Ovary (tissue), 9 donors: ENCODE data around the gene HOXD11. TPM values are rescaled to one million over a fixed set of nuclear protein-coding genes. Genes with fewer than 3 reads are reported as not detected.

Source experiments
- DNase-seq, 5 donors: peaks; one replicate each; pipeline ENCODE4 v3.0.0-alpha.2; 2019 to 2020
- H3K27ac ChIP-seq, 2 donors: fragments of 200-600 bp; one replicate each; pipeline versions ENCODE4 v1.5.1 to v1.8.0; 2019 to 2022
- H3K27me3 ChIP-seq: fragments of 200-600 bp; one replicate; pipeline ENCODE4 v1.8.0; 2022
- H3K36me3 ChIP-seq: fragments of 200-600 bp; sonication (generic); one replicate; pipeline ENCODE4 v1.5.1; 2019
- H3K4me1 ChIP-seq: one replicate; pipeline ENCODE4 v1.8.1; 2013; ENCODE audit warnings: mild to moderate bottlenecking, moderate library complexity; ENCODE audit not compliant: insufficient read depth
- H3K4me3 ChIP-seq: fragments of 200-600 bp; sonication (generic); one replicate; pipeline ENCODE4 v1.5.1; 2017
- H3K9me3 ChIP-seq, 2 donors: fragments of 200-600 bp in 1 of 2; sonication (generic) in 1 of 2; one replicate each; pipeline versions ENCODE4 v1.5.1 to v1.8.1; 2013 to 2019; ENCODE audit warnings: mild to moderate bottlenecking in 1 of 2, moderate library complexity in 1 of 2
- EP300 ChIP-seq: sonication (generic); formaldehyde crosslinking; IDR thresholded peaks from one replicate; pipeline ENCODE4 v1.6.1; 2017; ENCODE audit warnings: antibody characterized with exemption
- POLR2A ChIP-seq: fragments of 450-650 bp; IDR thresholded peaks from one replicate; pipeline ENCODE4 v1.6.1; 2017; ENCODE audit warnings: antibody characterized with exemption, mild to moderate bottlenecking, moderate library complexity
- WGBS, 3 donors: extraction: QIAGEN DNeasy Blood & Tissue Kit in 1 of 3; methylation state at CpG; one replicate each; pipeline versions ENCODE4 v1.1.5 to v1.1.7; 2013 to 2017; 5-methylcytosine and 5-hydroxymethylcytosine counted together
- intact Hi-C, 4 donors: fragments of 100-400 bp; cut with DNase I; formaldehyde crosslinking; loops; one replicate each; pipeline versions ENCODE4 v1.11.0 to v1.15.1; 2022 to 2023
- polyA plus RNA-seq, 2 donors: library from polyadenylated mRNA; stranded (reverse); fragments of 200-250 nt in 1 of 2; fragments of 350-450 nt in 1 of 2; fragmentation: Illumina TruSeq in 1 of 2; extraction: RNeasy Lipid Tissue Mini Kit (QIAGEN cat#74804) in 1 of 2; gene quantifications; one replicate each; pipeline ENCODE4 v1.2.3, GENCODE V29; 2013 to 2014
- total RNA-seq, 7 donors: library from RNA; depleted of rRNA in 2 of 7; stranded (reverse); fragments of >200 nt in 2 of 7; fragmentation: NEBNext Ultra II Directional in 3 of 7; extraction: Animal tissue kit (Norgen Biotek cat#: 25700) in 3 of 7; gene quantifications; one replicate each; pipeline versions ENCODE4 v1.1.0 to v1.2.4, GENCODE V29; 2016 to 2023
- TF ChIP-seq, protein P1 (sequence below), 3 donors: fragments of 450-650 bp in 2 of 3; fragments of 200-600 bp in 1 of 3; IDR thresholded peaks; one replicate each; pipeline versions ENCODE4 v1.5.1 to v1.8.0; 2016 to 2022; ENCODE audit warnings: antibody characterized with exemption in 3 of 3, mild to moderate bottlenecking in 1 of 3
- donor health status: DM: no; HTN: no; CAD: no; lungs with moderate emphysema.
- donor health status: DM: no; HTN: no; CAD: no.
- donor health status: Bipolar disorder and iron deficiency.
- donor health status: DM: yes; HTN: yes; CAD: no.
- donor health status: DM: no; HTN: no; CAD: no.
- donor health status: DM: yes; HTN: yes; CAD: no.

HOXD11 gene
- total and polyA plus RNA-seq, 9 donors, result 0.07 to 1.3 (median 0.61) TPM; not detected in 4

DNA sequence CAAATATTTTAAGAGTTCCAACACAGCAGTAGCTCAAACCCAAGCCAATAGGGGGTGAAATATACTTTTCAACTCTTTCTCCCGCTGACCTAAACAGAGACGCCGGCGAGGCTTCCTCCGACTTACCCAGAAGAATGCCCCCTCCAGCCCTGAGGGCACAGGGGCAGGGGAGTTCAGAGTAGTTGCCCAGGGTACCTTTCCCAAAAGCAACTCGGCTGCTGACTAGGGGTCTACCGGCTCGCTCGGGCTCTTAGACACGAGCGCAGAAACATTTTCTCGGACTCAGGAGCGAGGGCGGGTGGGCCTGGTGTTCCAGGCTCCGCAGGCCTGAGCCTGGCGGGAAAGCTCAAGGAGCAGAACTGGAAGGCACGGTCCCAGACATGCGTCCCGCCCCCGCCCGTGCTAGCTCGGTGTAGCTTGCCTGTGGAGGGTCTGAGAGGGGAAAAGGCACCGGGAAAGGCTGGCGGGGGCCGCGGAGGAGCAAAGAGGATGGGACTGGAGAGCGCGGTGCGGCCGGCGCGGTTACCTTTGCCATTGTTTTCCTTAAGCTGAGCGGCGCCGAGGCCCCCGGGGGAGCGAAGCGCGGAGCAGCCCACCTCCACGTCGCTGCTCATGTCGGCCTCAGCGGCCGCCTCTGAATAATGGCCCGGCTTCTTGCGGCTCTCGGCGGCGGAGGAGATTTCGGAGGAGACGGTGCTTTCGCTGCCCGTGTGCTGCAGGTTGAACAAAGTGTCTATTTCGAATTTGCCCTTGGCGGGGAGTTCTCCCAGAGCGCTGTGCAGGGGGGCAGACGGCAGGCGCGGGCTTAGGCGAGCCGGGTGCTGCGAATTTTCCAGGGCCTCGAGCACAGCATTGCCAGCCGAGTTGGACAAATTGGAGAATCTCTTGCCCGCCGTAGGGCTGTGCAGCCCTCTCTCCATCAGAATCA is 24.0 kb upstream of the HOXD11 start:
- no peak for DNase-seq
- Histone ChIP-seq H3K9me3 (peaks cover 0 to 4% of the 10 kb centered on the region in 2 donors), H3K4me3 (no peak overlapping the region), H3K4me1 (peaks cover 5% of the 10 kb centered on the region), H3K27ac (no peak overlapping the region), H3K27me3 (peaks cover 14% of the 10 kb centered on the region), H3K36me3 (no peaks in the 10 kb centered on the region)
- no peak for TF ChIP-seq EP300
- TF ChIP-seq POLR2A, result no peak
- TF ChIP-seq, protein P1, sequence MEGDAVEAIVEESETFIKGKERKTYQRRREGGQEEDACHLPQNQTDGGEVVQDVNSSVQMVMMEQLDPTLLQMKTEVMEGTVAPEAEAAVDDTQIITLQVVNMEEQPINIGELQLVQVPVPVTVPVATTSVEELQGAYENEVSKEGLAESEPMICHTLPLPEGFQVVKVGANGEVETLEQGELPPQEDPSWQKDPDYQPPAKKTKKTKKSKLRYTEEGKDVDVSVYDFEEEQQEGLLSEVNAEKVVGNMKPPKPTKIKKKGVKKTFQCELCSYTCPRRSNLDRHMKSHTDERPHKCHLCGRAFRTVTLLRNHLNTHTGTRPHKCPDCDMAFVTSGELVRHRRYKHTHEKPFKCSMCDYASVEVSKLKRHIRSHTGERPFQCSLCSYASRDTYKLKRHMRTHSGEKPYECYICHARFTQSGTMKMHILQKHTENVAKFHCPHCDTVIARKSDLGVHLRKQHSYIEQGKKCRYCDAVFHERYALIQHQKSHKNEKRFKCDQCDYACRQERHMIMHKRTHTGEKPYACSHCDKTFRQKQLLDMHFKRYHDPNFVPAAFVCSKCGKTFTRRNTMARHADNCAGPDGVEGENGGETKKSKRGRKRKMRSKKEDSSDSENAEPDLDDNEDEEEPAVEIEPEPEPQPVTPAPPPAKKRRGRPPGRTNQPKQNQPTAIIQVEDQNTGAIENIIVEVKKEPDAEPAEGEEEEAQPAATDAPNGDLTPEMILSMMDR (IDR thresholded peaks at IDR 0.05), result no peak
- 6 to 8% (median 6%) methylated on average over 60 to 66 of the region's 66 CpGs for WGBS, 3 donors
- intact Hi-C loops, result loop anchor here in 1 of 4 donors (10.0 kb wide), 1 partner anchor 398 kb away; no protein-coding TSS in a partner anchor

DNA sequence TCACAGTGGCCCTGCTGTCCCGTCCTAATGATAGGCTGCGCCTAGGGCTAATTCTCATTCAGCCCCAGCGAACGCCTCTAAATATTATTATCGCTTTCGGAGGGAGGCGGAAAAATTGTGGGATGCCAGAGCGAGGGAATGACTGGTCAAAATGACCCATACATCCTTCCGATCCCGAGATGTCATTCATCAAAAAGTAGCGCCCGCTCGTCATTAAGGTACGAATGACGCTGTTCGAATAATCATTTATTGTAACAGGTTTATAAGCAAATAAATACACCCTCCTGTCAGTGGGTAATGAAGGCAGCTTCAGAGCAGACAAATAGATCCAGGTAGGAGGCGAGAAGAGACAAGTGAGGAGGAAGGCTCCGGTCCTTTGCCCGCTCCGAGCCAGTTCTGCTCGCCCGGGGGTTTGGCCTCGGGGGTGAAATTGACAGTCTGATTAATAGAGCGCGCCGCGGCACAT is 23.3 kb upstream of the HOXD11 start, which contains the start of gene EVX2:
TSS of gene EVX2 (minus strand) at position 167 of the 466 bp plus-strand sequence. CDS start 186 bp downstream, outside the sequence.
- no peak for DNase-seq
- intact Hi-C loops, result loop anchor here in 1 of 4 donors (10.0 kb wide), 1 partner anchor 399 kb away; no protein-coding TSS in a partner anchor
- peaks cover 11% of the 10 kb centered on the region for H3K27me3 ChIP-seq
- H3K36me3 ChIP-seq, result no peaks in the 10 kb centered on the region
- H3K4me1 ChIP-seq, result peaks cover 6% of the 10 kb centered on the region
- no peak within 1 kb of the TSS for H3K4me3 ChIP-seq
- WGBS, 3 donors, result 16 to 19% (median 18%) methylated on average over 27 of the region's 27 CpGs
- H3K27ac ChIP-seq, result no peak within 1 kb of the TSS
- peaks cover 0 to 4% of the 10 kb centered on the region in 2 donors for H3K9me3 ChIP-seq
- TF ChIP-seq EP300, result no peak
- TF ChIP-seq, protein P1 (IDR thresholded peaks at IDR 0.05), result no peak
- TF ChIP-seq POLR2A, result no peak

DNA sequence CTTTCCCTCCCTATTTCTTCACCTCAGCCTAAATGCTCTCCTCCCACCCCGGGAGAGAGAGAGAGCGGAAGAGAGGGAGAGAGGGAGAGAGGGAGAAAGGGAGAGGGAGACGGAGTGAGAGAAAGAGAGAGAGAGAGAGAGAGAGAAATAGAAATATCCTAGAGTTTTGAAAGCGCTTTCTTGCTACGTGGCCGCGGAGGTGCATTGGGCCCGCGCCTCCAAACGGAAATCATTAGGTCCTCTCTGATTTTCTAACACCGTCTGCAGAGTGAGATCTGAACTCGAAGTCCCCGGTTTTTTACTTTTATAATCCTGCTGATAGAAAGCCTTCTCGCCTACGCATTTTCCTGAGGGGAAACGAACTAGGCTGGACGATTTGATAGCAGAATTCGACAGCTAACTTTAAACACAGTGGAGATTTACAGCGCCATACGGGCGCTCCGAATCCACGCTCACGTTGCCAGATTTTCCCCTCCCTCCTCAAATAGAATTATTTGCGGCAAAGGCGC is 22.4 kb upstream of the HOXD11 start:
- TF ChIP-seq POLR2A (no peak), EP300 (no peak)
- TF ChIP-seq, protein P1 (IDR thresholded peaks at IDR 0.05), result no peak
- WGBS, 3 donors, result 6 to 9% (median 7%) methylated on average over 26 of the region's 26 CpGs
- Histone ChIP-seq H3K36me3 (no peaks in the 10 kb centered on the region), H3K27me3 (peaks cover 11% of the 10 kb centered on the region), H3K27ac (no peak overlapping the region), H3K4me1 (peaks cover 6% of the 10 kb centered on the region), H3K4me3 (no peak overlapping the region), H3K9me3 (peaks cover 0 to 4% of the 10 kb centered on the region in 2 donors)
- no peak for DNase-seq
- intact Hi-C loops, result loop anchor here in 1 of 4 donors (10.0 kb wide), 1 partner anchor 400 kb away; no protein-coding TSS in a partner anchor

DNA sequence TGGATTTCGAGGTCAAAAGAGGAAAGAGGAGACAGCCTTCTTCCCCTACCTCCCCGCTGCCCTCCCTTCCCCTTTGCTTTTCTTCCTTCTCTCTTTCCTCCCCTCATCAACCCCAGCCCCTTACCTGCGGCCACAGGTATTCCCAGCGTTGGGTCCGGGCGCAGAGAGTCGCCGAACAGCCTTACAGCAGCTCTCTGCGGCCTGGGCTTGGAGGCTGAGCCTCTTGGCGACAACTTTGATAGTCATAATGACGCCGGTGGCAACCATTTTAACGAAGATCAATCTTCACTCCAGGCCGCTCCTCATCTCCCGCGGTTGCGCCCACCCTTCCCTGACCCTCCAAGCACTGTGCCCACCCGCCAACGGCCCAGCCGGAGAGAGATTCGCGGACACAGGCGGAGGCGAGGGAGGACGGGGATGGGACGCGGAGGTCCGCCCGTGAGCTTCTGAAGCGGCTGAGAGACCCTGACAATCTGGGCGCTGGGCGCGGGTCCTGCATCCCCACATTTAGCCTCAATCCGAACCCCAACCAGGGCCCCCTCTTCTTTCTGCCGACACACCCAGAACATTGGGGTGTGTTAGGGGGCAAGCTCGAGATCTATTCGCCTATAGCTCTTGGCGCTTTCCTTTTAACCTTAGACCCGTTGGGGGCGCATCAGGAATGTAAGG is 21.8 kb upstream of the HOXD11 start:
- no peaks in the 10 kb centered on the region for H3K36me3 ChIP-seq
- intact Hi-C loops, result loop anchor here in 1 of 4 donors (10.0 kb wide), 1 partner anchor 400 kb away; no protein-coding TSS in a partner anchor
- DNase-seq, result no peak
- no peak for TF ChIP-seq POLR2A
- no peak for TF ChIP-seq EP300
- H3K27ac ChIP-seq, result no peak overlapping the region
- peaks cover 6% of the 10 kb centered on the region for H3K4me1 ChIP-seq
- H3K27me3 ChIP-seq, result peaks cover 11% of the 10 kb centered on the region
- 7 to 11% (median 9%) methylated on average over 40 of the region's 40 CpGs for WGBS, 3 donors
- peaks cover 0 to 4% of the 10 kb centered on the region in 2 donors for H3K9me3 ChIP-seq
- no peak overlapping the region for H3K4me3 ChIP-seq
